Esophagus (tissue), 2 donors: ENCODE measurements around the gene SHB. TPM values are rescaled to one million over a fixed set of nuclear protein-coding genes. Genes with fewer than 3 reads are reported as not detected.

Experiments used
- H3K27ac ChIP-seq, 2 donors: one replicate each; pipeline ENCODE4 v1.5.1; 2013; ENCODE audit warnings: low read depth in 2 of 2, mild to moderate bottlenecking in 2 of 2, inconsistent platforms in 1 of 2, low read length in 1 of 2, moderate library complexity in 1 of 2
- H3K27me3 ChIP-seq, 2 donors: one replicate each; pipeline ENCODE4 v1.6.1; 2013; ENCODE audit warnings: low read length in 2 of 2, control low read depth in 1 of 2, mild to moderate bottlenecking in 1 of 2; ENCODE audit not compliant: insufficient read depth in 2 of 2, control insufficient read depth in 1 of 2
- H3K36me3 ChIP-seq, 2 donors: one replicate each; pipeline ENCODE4 v1.6.1; 2013; ENCODE audit warnings: low read length in 1 of 2; ENCODE audit not compliant: control insufficient read depth in 2 of 2, insufficient read depth in 2 of 2
- H3K4me1 ChIP-seq, 2 donors: one replicate each; pipeline ENCODE4 v1.6.1; 2013; ENCODE audit warnings: low read length in 1 of 2; ENCODE audit not compliant: control insufficient read depth in 2 of 2, insufficient read depth in 2 of 2
- H3K4me3 ChIP-seq, 2 donors: one replicate each; pipeline ENCODE4 v1.5.1; 2013; ENCODE audit warnings: low read length in 2 of 2, mild to moderate bottlenecking in 2 of 2, low read depth in 1 of 2, moderate library complexity in 1 of 2
- H3K9me3 ChIP-seq, 2 donors: one replicate each; pipeline ENCODE4 v1.6.1; 2013; ENCODE audit warnings: mild to moderate bottlenecking in 2 of 2, low read depth in 1 of 2, low read length in 1 of 2, moderate library complexity in 1 of 2; ENCODE audit not compliant: control insufficient read depth in 2 of 2, insufficient read depth in 1 of 2
- WGBS, 2 donors: extraction: QIAGEN DNeasy Blood & Tissue Kit; methylation state at CpG; one replicate each; pipeline ENCODE4 v1.1.7; 2013; 5-methylcytosine and 5-hydroxymethylcytosine counted together
- polyA plus RNA-seq, 2 donors: library from polyadenylated mRNA; stranded (reverse); fragments of 200-250 nt; gene quantifications; one replicate each; pipeline ENCODE4 v1.2.3, GENCODE V29; 2013
- donor health status: healthy with polysubstance abuse.
- donor health status: Bipolar disorder and iron deficiency.

Gene SHB
- polyA plus RNA-seq, 2 donors = 14.7 to 15.7 TPM

GRCh38 chr9:37997636-37998374, 71.2 kb downstream of the SHB start:
- Histone ChIP-seq H3K27ac (peak overlapping the region in 1 of 2 donors; percentile 40), H3K4me3 (no peak overlapping the region), H3K27me3 (no peaks in the 10 kb centered on the region), H3K36me3 (peaks cover 0 to 7% of the 10 kb centered on the region in 2 donors), H3K4me1 (peaks cover 5 to 14% of the 10 kb centered on the region in 2 donors), H3K9me3 (no peaks in the 10 kb centered on the region)
- 77 to 79% methylated on average over 15 of the region's 15 CpGs for WGBS, 2 donors

GRCh38 chr9:37996819-37997217, 72.2 kb downstream of the SHB start:
- H3K27ac ChIP-seq = no peak overlapping the region
- WGBS, 2 donors = 77 to 85% methylated on average over 4 of the region's 4 CpGs

GRCh38 chr9:37995961-37996818, 72.8 kb downstream of the SHB start:
- H3K36me3 ChIP-seq = peaks cover 0 to 5% of the 10 kb centered on the region in 2 donors
- no peaks in the 10 kb centered on the region for H3K9me3 ChIP-seq
- H3K4me3 ChIP-seq = no peak overlapping the region
- H3K4me1 ChIP-seq = peaks cover 5 to 14% of the 10 kb centered on the region in 2 donors
- no peaks in the 10 kb centered on the region for H3K27me3 ChIP-seq
- WGBS, 2 donors = 87 to 90% methylated on average over 5 of the region's 5 CpGs
- no peak overlapping the region for H3K27ac ChIP-seq

More at GRCh38 chr9:37996819-37997217, 72.2 kb downstream of the SHB start:
- Histone ChIP-seq H3K9me3 (no peaks in the 10 kb centered on the region), H3K27me3 (no peaks in the 10 kb centered on the region), H3K4me3 (no peak overlapping the region), H3K4me1 (peaks cover 5 to 14% of the 10 kb centered on the region in 2 donors), H3K36me3 (peaks cover 0 to 5% of the 10 kb centered on the region in 2 donors)

GRCh38 chr9:37995348-37995737, 73.7 kb downstream of the SHB start:
- H3K9me3 ChIP-seq = no peaks in the 10 kb centered on the region
- H3K36me3 ChIP-seq = peaks cover 0 to 7% of the 10 kb centered on the region in 2 donors
- peaks cover 5 to 14% of the 10 kb centered on the region in 2 donors for H3K4me1 ChIP-seq
- 70% methylated on average over 6 of the region's 6 CpGs for WGBS, 2 donors
- peak overlapping the region in 1 of 2 donors; percentile 45 for H3K27ac ChIP-seq
- no peak overlapping the region for H3K4me3 ChIP-seq
- no peaks in the 10 kb centered on the region for H3K27me3 ChIP-seq

- no peaks in the 10 kb centered on the region for H3K9me3 ChIP-seq
- H3K4me3 ChIP-seq = no peak overlapping the region
- no peaks in the 10 kb centered on the region for H3K27me3 ChIP-seq
- H3K36me3 ChIP-seq = peaks cover 0 to 7% of the 10 kb centered on the region in 2 donors
- peaks cover 5 to 12% of the 10 kb centered on the region in 2 donors for H3K4me1 ChIP-seq
- 27 to 32% methylated on average over 15 of the region's 15 CpGs for WGBS, 2 donors
- peak overlapping the region; percentile 14 to 45 for H3K27ac ChIP-seq
Observed at GRCh38 chr9:37994639-37995347, 74.2 kb downstream of the SHB start.

- Histone ChIP-seq H3K4me1 (peaks cover 4 to 8% of the 10 kb centered on the region in 2 donors), H3K27me3 (no peaks in the 10 kb centered on the region), H3K36me3 (peaks cover 0 to 7% of the 10 kb centered on the region in 2 donors), H3K27ac (no peak overlapping the region), H3K9me3 (no peaks in the 10 kb centered on the region), H3K4me3 (no peak overlapping the region)
- 68 to 71% methylated on average over 8 of the region's 8 CpGs for WGBS, 2 donors
Observed at GRCh38 chr9:37992924-37993349, 76.1 kb downstream of the SHB start.

- Histone ChIP-seq H3K4me3 (no peak overlapping the region), H3K36me3 (peaks cover 0 to 6% of the 10 kb centered on the region in 2 donors), H3K27me3 (no peaks in the 10 kb centered on the region), H3K27ac (no peak overlapping the region), H3K9me3 (no peaks in the 10 kb centered on the region), H3K4me1 (peaks cover 9 to 13% of the 10 kb centered on the region in 2 donors)
- WGBS, 2 donors = 66 to 69% methylated on average over 5 of the region's 5 CpGs
Observed at GRCh38 chr9:37990404-37991015, 78.5 kb downstream of the SHB start.

- Histone ChIP-seq H3K4me1 (peaks cover 6 to 16% of the 10 kb centered on the region in 2 donors), H3K27ac (no peak overlapping the region), H3K27me3 (no peaks in the 10 kb centered on the region), H3K9me3 (no peaks in the 10 kb centered on the region), H3K4me3 (no peak overlapping the region), H3K36me3 (peaks cover 0 to 5% of the 10 kb centered on the region in 2 donors)
- 79 to 85% methylated on average over 5 of the region's 5 CpGs for WGBS, 2 donors
Observed at GRCh38 chr9:37989701-37990100, 79.3 kb downstream of the SHB start.

GRCh38 chr9:37988602-37989001, 80.4 kb downstream of the SHB start:
- no peaks in the 10 kb centered on the region for H3K27me3 ChIP-seq
- H3K9me3 ChIP-seq = no peaks in the 10 kb centered on the region
- 64 to 68% methylated on average over 2 of the region's 2 CpGs for WGBS, 2 donors
- no peak overlapping the region for H3K27ac ChIP-seq
- peaks cover 4 to 19% of the 10 kb centered on the region in 2 donors for H3K4me1 ChIP-seq
- no peak overlapping the region for H3K4me3 ChIP-seq
- peaks cover 0 to 5% of the 10 kb centered on the region in 2 donors for H3K36me3 ChIP-seq
